BLaER1 treated with 17β-estradiol and CSF1 and Interleukin-3, amounts not matched to agents 10 nM and 100 nM (cell line): ENCODE measurements around the gene AHNAK.

Experiments used
- H3K27ac ChIP-seq, 11 experiments: shearing (Covaris generic); formaldehyde crosslinking; 2 replicates each; pipeline ENCODE4 v1.8.1; 2022
- H3K27me3 ChIP-seq, 11 experiments: shearing (Covaris generic); formaldehyde crosslinking; 2 replicates each; pipeline ENCODE4 v1.8.1; 2022
- H3K36me3 ChIP-seq, 11 experiments: shearing (Covaris generic); formaldehyde crosslinking; 2 replicates each; pipeline ENCODE4 v1.8.1; 2022
- H3K4me1 ChIP-seq, 10 experiments: shearing (Covaris generic); formaldehyde crosslinking; 2 replicates each; pipeline ENCODE4 v1.8.1; 2022
- H3K4me2 ChIP-seq, 11 experiments: shearing (Covaris generic); formaldehyde crosslinking; 2 replicates each; pipeline ENCODE4 v1.8.1; 2022
- H3K4me3 ChIP-seq, 10 experiments: shearing (Covaris generic); formaldehyde crosslinking; 2 replicates each; pipeline ENCODE4 v1.8.1; 2022
- H3K9ac ChIP-seq, 11 experiments: shearing (Covaris generic); formaldehyde crosslinking; 2 replicates each; pipeline ENCODE4 v1.8.1; 2022
- H3K9me3 ChIP-seq, 11 experiments: shearing (Covaris generic); formaldehyde crosslinking; replicated peaks in 1 of 11; 2 replicates each; pipeline ENCODE4 v1.8.1; 2022
- H4K20me1 ChIP-seq, 11 experiments: shearing (Covaris generic); formaldehyde crosslinking; 2 replicates each; pipeline ENCODE4 v1.8.1; 2022
- Cebpa-rat ChIP-seq, 11 experiments: shearing (Covaris generic); IDR thresholded peaks; 2 replicates each; pipeline ENCODE4 v1.8.1; 2022

The AHNAK gene

GRCh38 chr11:62449451-62449851, 97.2 kb downstream of the AHNAK start:
- Histone ChIP-seq H3K9me3 (no peaks in the 10 kb centered on the region), H3K9ac (no peak overlapping the region), H3K4me2 (no peak overlapping the region), H4K20me1 (no peaks in the 10 kb centered on the region), H3K36me3 (no peaks in the 10 kb centered on the region), H3K27ac (no peak overlapping the region), H3K27me3 (peaks cover 0 to 16% (median 10%) of the 10 kb centered on the region in 11 experiments; a peak in 15 of 22 replicates), H3K4me3 (no peak overlapping the region), H3K4me1 (peaks cover 3 to 33% (median 13%) of the 10 kb centered on the region in 10 experiments; a peak in 18 of 20 replicates)
- TF ChIP-seq Cebpa-rat (IDR thresholded peaks at IDR 0.05) = no peak

- no peak for TF ChIP-seq Cebpa-rat (IDR thresholded peaks at IDR 0.05)
- Histone ChIP-seq H3K27ac (peak overlapping the region in 1 of 11 experiments; percentile 96; a peak in 1 of 22 replicates), H3K27me3 (peaks cover 0 to 27% (median 16%) of the 10 kb centered on the region in 11 experiments; a peak in 15 of 22 replicates), H3K36me3 (no peaks in the 10 kb centered on the region), H3K4me1 (peaks cover 6 to 65% (median 30%) of the 10 kb centered on the region in 10 experiments; a peak in 18 of 20 replicates), H3K4me3 (no peak overlapping the region), H3K9ac (no peak overlapping the region), H3K9me3 (no peaks in the 10 kb centered on the region), H4K20me1 (no peaks in the 10 kb centered on the region), H3K4me2 (peak overlapping the region in 6 of 11 experiments; percentile 8 to 95 (median 86); a peak in 10 of 22 replicates)
Measured at GRCh38 chr11:62446091-62446490, 100.5 kb downstream of the AHNAK start.

GRCh38 chr11:62445314-62445740, 101.3 kb downstream of the AHNAK start:
- Histone ChIP-seq H3K27me3 (peaks cover 0 to 27% (median 16%) of the 10 kb centered on the region in 11 experiments; a peak in 15 of 22 replicates), H3K27ac (peak overlapping the region in 4 of 11 experiments; percentile 90 to 96 (median 96); a peak in 5 of 22 replicates), H3K9me3 (no peaks in the 10 kb centered on the region), H4K20me1 (no peaks in the 10 kb centered on the region), H3K9ac (peak overlapping the region in 1 of 11 experiments; percentile 17; a peak in 2 of 22 replicates), H3K4me3 (no peak overlapping the region), H3K4me1 (peaks cover 6 to 68% (median 33%) of the 10 kb centered on the region in 10 experiments; a peak in 18 of 20 replicates), H3K4me2 (peak overlapping the region in 7 of 11 experiments; percentile 77 to 95 (median 86); a peak in 12 of 22 replicates), H3K36me3 (no peaks in the 10 kb centered on the region)
- no peak for TF ChIP-seq Cebpa-rat (IDR thresholded peaks at IDR 0.05)

- Histone ChIP-seq H3K27me3 (peaks cover 0 to 27% (median 16%) of the 10 kb centered on the region in 11 experiments; a peak in 15 of 22 replicates), H3K4me1 (peaks cover 6 to 73% (median 37%) of the 10 kb centered on the region in 10 experiments; a peak in 18 of 20 replicates), H3K4me2 (peak overlapping the region; percentile 40 to 95 (median 79); a peak in 21 of 22 replicates), H3K9ac (peak overlapping the region in 8 of 11 experiments; percentile 33 to 84 (median 80); a peak in 14 of 22 replicates), H3K4me3 (peak overlapping the region in 6 of 10 experiments; percentile 14 to 40 (median 32); a peak in 7 of 20 replicates), H3K9me3 (no peaks in the 10 kb centered on the region), H3K36me3 (no peaks in the 10 kb centered on the region), H4K20me1 (no peaks in the 10 kb centered on the region), H3K27ac (peak overlapping the region in 9 of 11 experiments; percentile 32 to 96 (median 90); a peak in 16 of 22 replicates)
- no peak for TF ChIP-seq Cebpa-rat (IDR thresholded peaks at IDR 0.05)
Measured at GRCh38 chr11:62444835-62445234, 101.8 kb downstream of the AHNAK start.

DNA sequence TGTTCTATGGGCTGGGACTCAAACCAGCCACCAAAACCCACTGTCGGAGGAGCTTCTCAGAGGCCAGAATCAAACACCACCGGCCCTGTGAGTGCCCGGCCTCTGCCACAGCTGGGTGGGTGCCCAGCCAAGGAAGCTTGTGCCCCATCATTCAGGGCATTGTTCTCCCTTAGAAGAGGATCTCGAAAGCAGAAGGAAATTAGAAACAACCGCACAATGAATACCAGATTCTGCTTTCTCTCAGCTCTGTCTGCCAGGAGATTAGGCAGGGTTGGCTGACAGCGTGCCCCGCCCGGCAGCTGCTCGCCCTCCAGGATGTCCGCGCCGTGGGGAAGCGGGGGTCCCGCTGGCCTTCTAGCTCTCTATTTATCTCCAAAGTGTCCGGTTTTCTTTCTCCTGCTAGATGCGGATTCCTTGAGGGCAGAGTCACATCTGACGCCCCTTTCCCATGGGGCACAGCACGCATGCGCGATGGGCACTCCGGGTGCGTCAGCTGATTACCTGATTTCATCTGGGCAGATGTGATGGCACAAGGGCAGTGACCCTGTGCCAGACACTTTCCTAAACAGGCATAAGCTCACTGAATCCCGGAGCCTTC, 102.3 kb downstream of the AHNAK start:
- peak overlapping the region in 9 of 11 experiments; percentile 33 to 84 (median 80); a peak in 17 of 22 replicates for H3K9ac ChIP-seq
- H3K4me1 ChIP-seq = peaks cover 6 to 78% (median 39%) of the 10 kb centered on the region in 10 experiments; a peak in 18 of 20 replicates
- no peaks in the 10 kb centered on the region for H3K36me3 ChIP-seq
- H3K4me2 ChIP-seq = peak overlapping the region; percentile 40 to 95 (median 79)
- TF ChIP-seq Cebpa-rat (IDR thresholded peaks at IDR 0.05) = no peak
- H3K4me3 ChIP-seq = peak overlapping the region in 7 of 10 experiments; percentile 14 to 40 (median 32); a peak in 9 of 20 replicates
- H3K27ac ChIP-seq = peak overlapping the region in 9 of 11 experiments; percentile 32 to 96 (median 90); a peak in 17 of 22 replicates
- H4K20me1 ChIP-seq = no peaks in the 10 kb centered on the region
- no peaks in the 10 kb centered on the region for H3K9me3 ChIP-seq
- peaks cover 0 to 27% (median 16%) of the 10 kb centered on the region in 11 experiments; a peak in 15 of 22 replicates for H3K27me3 ChIP-seq

DNA sequence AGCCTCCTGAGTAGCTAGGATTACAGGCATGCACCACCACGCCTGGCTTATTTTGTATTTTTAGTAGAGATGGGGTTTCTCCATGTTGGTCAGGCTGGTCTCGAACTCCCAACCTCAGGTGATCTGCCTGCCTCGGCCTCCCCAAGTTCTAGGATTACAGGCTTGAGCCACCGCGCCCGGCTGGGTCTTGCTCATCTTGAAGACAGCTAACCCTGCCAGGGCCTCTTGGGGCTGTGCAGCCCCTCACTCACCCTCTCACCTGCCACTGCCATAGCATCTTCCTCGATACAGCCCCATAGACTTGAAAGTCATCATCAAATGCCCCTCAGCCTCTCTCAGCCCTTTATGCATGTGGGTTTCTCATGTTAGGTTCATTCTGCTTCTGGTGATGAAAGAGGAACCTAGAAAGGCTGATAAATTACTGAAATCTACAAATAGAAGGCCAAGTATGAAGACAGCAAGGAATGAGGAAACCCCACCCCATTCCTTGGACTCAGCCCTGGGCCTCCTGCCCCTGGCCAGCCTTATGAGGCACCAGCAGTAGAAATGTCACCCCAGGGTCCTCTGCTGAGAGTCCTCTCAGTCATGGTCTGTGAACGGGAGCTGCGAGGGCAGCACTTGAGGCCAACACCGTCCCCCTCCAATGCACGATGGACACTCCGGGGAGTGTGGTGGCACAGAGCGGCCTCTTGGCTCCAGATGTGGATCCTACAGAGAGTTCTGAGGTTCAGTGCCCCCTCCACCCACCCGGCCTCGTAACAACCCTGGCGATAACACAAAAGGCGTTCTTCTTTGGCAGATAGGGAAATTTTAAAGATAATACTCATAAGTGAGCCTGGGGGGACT, 103.0 kb downstream of the AHNAK start:
- H3K4me1 ChIP-seq = peaks cover 6 to 85% (median 39%) of the 10 kb centered on the region in 10 experiments; a peak in 18 of 20 replicates
- no peaks in the 10 kb centered on the region for H4K20me1 ChIP-seq
- H3K27me3 ChIP-seq = peaks cover 0 to 27% (median 16%) of the 10 kb centered on the region in 11 experiments; a peak in 15 of 22 replicates
- peak in 3 of 11 experiments; percentile 23 to 57 (median 56); a peak in 4 of 22 replicates for TF ChIP-seq Cebpa-rat (IDR thresholded peaks at IDR 0.05)
- no peaks in the 10 kb centered on the region for H3K36me3 ChIP-seq
- H3K4me3 ChIP-seq = peak overlapping the region in 5 of 10 experiments; percentile 4 to 40 (median 22); a peak in 5 of 20 replicates
- H3K4me2 ChIP-seq = peak overlapping the region; percentile 40 to 95 (median 79); a peak in 21 of 22 replicates
- H3K9me3 ChIP-seq = no peaks in the 10 kb centered on the region
- peak overlapping the region in 9 of 11 experiments; percentile 32 to 96 (median 90); a peak in 17 of 22 replicates for H3K27ac ChIP-seq
- peak overlapping the region in 9 of 11 experiments; percentile 33 to 84 (median 80); a peak in 17 of 22 replicates for H3K9ac ChIP-seq

- Histone ChIP-seq H3K27ac (peak overlapping the region in 6 of 11 experiments; percentile 0 to 62 (median 34); a peak in 8 of 22 replicates), H3K4me3 (no peak overlapping the region), H3K4me2 (peak overlapping the region in 6 of 11 experiments; percentile 17 to 90 (median 76); a peak in 10 of 22 replicates), H3K27me3 (peaks cover 0 to 19% (median 11%) of the 10 kb centered on the region in 11 experiments; a peak in 15 of 22 replicates), H3K36me3 (no peaks in the 10 kb centered on the region), H3K9ac (peak overlapping the region in 2 of 11 experiments; percentile 6 to 36; a peak in 3 of 22 replicates), H4K20me1 (no peaks in the 10 kb centered on the region), H3K9me3 (no peaks in the 10 kb centered on the region), H3K4me1 (peaks cover 6 to 79% (median 39%) of the 10 kb centered on the region in 10 experiments; a peak in 18 of 20 replicates)
- no peak for TF ChIP-seq Cebpa-rat (IDR thresholded peaks at IDR 0.05)
Measured at GRCh38 chr11:62439785-62440602, 106.6 kb downstream of the AHNAK start.
